SK-N-SH treated with all-trans-retinoic acid at 6 μM for 48 hours (cell line): ENCODE results near the gene MFSD11.

Experiments used
- ATAC-seq: fragments of 200-7000 bp; cut with Tn5 transposase; 3 replicates; pipeline ENCODE4 v1.9.1; 2020; ENCODE audit warnings: mild to moderate bottlenecking, moderate library complexity
- ARNTL ChIP-seq: fragments of 450-650 bp; formaldehyde crosslinking; IDR thresholded peaks from 2 replicates; pipeline ENCODE4 v1.5.0; 2020; ENCODE audit warnings: low read depth, mild to moderate bottlenecking, moderate library complexity, borderline replicate concordance
- BACH2 ChIP-seq: fragments of 250-450 bp; sonication (Bioruptor Pico); IDR thresholded peaks from 2 replicates; pipeline ENCODE4 v1.9.0; 2021; ENCODE audit warnings: mild to moderate bottlenecking, borderline replicate concordance
- CREB5 ChIP-seq: fragments of 250-450 bp; sonication (Bioruptor Pico); IDR thresholded peaks from 2 replicates; pipeline ENCODE4 v1.5.1; 2020; ENCODE audit warnings: low read depth, mild to moderate bottlenecking, moderate library complexity
- CSDC2 ChIP-seq: fragments of 250-450 bp; sonication (Bioruptor Pico); IDR thresholded peaks from 2 replicates; pipeline ENCODE4 v1.5.0; 2020; ENCODE audit warnings: mild to moderate bottlenecking, moderate library complexity
- CSRNP3 ChIP-seq: fragments of 250-450 bp; sonication (Bioruptor Pico); IDR thresholded peaks from 2 replicates; pipeline ENCODE4 v1.5.1; 2021; ENCODE audit warnings: mild to moderate bottlenecking, moderate library complexity
- ESRRG ChIP-seq: fragments of 250-450 bp; sonication (Bioruptor Pico); IDR thresholded peaks from 2 replicates; pipeline ENCODE4 v1.6.1; 2021; ENCODE audit warnings: mild to moderate bottlenecking
- GLIS3 ChIP-seq: fragments of 250-450 bp; sonication (Bioruptor Pico); IDR thresholded peaks from 2 replicates; pipeline ENCODE4 v1.5.0; 2020; ENCODE audit warnings: mild to moderate bottlenecking, moderate library complexity
- ISL1 ChIP-seq: fragments of 250-450 bp; sonication (Bioruptor Pico); IDR thresholded peaks from 2 replicates; pipeline ENCODE4 v2.1.2; 2022; ENCODE audit warnings: mild to moderate bottlenecking, moderate library complexity
- OSR1 ChIP-seq: fragments of 250-450 bp; sonication (Bioruptor Pico); IDR thresholded peaks from 2 replicates; pipeline ENCODE4 v1.8.0; 2022; ENCODE audit warnings: moderate library complexity, mild to moderate bottlenecking, inconsistent platforms
- PATZ1 ChIP-seq: fragments of 250-450 bp; sonication (Bioruptor Pico); IDR thresholded peaks from 2 replicates; pipeline ENCODE4 v1.8.0; 2020; ENCODE audit warnings: mild to moderate bottlenecking, moderate library complexity, borderline replicate concordance
- POU6F1 ChIP-seq: fragments of 250-450 bp; sonication (Bioruptor Pico); IDR thresholded peaks from 2 replicates; pipeline ENCODE4 v1.8.0; 2021; ENCODE audit warnings: low read depth, mild to moderate bottlenecking, moderate library complexity, borderline replicate concordance
- RARB ChIP-seq: fragments of 250-450 bp; sonication (Bioruptor Pico); IDR thresholded peaks from 2 replicates; pipeline ENCODE4 v1.8.0; 2021; ENCODE audit warnings: mild to moderate bottlenecking, moderate library complexity
- SNAI2 ChIP-seq: fragments of 250-450 bp; sonication (Bioruptor Pico); IDR thresholded peaks from 2 replicates; pipeline ENCODE4 v1.5.0; 2020; ENCODE audit warnings: mild to moderate bottlenecking, moderate library complexity
- TCF4 ChIP-seq: fragments of 250-450 bp; sonication (Bioruptor Pico); IDR thresholded peaks from 2 replicates; pipeline ENCODE4 v1.8.0; 2021; ENCODE audit warnings: mild to moderate bottlenecking, moderate library complexity, borderline replicate concordance
- TOX ChIP-seq: fragments of 250-450 bp; sonication (Bioruptor Pico); IDR thresholded peaks from 2 replicates; pipeline ENCODE4 v1.8.0; 2021; ENCODE audit warnings: mild to moderate bottlenecking, moderate library complexity, borderline replicate concordance
- TSHZ2 ChIP-seq: fragments of 250-450 bp; sonication (Bioruptor Pico); IDR thresholded peaks from 2 replicates; pipeline ENCODE4 v1.5.0; 2020; ENCODE audit warnings: mild to moderate bottlenecking, moderate library complexity
- ZC3H10 ChIP-seq: fragments of 250-450 bp; sonication (Bioruptor Pico); IDR thresholded peaks from 2 replicates; pipeline ENCODE4 v1.5.1; 2021; ENCODE audit warnings: mild to moderate bottlenecking, moderate library complexity
- ZFP3 ChIP-seq: fragments of 250-450 bp; sonication (Bioruptor Pico); IDR thresholded peaks from 2 replicates; pipeline ENCODE4 v1.5.0; 2020; ENCODE audit warnings: mild to moderate bottlenecking, moderate library complexity
- ZFP30 ChIP-seq: fragments of 450-650 bp; formaldehyde crosslinking; IDR thresholded peaks from 2 replicates; pipeline ENCODE4 v1.5.0; 2022; ENCODE audit warnings: mild to moderate bottlenecking, moderate library complexity
- ZNF565 ChIP-seq: fragments of 450-650 bp; formaldehyde crosslinking; conservative IDR thresholded peaks from 2 replicates; pipeline ENCODE4 v1.5.0; 2020; ENCODE audit warnings: low read depth, mild to moderate bottlenecking, moderate library complexity
- ZNF70 ChIP-seq: fragments of 450-650 bp; formaldehyde crosslinking; IDR thresholded peaks from 2 replicates; pipeline ENCODE4 v1.5.0; 2020; ENCODE audit warnings: mild to moderate bottlenecking, moderate library complexity

The MFSD11 gene

GRCh38 chr17:76689859-76690258, 48.1 kb upstream of the MFSD11 start:
- no peak for ATAC-seq
- TF ChIP-seq POU6F1 (CRISPR knock-in tag), result no peak
- TF ChIP-seq ZNF70 (CRISPR knock-in tag), result no peak
- no peak for TF ChIP-seq RARB
- TF ChIP-seq CREB5 (CRISPR knock-in tag), result no peak
- no peak for TF ChIP-seq ZFP30 (CRISPR knock-in tag)
- no peak for TF ChIP-seq ISL1 (CRISPR knock-in tag)
- no peak for TF ChIP-seq ZNF565 (CRISPR knock-in tag)
- TF ChIP-seq ZC3H10 (CRISPR knock-in tag), result no peak
- no peak for TF ChIP-seq CSRNP3
- TF ChIP-seq ZFP3 (CRISPR knock-in tag), result no peak

- TF ChIP-seq SNAI2 (CRISPR knock-in tag) (no peak), TCF4 (CRISPR knock-in tag) (no peak), TOX (CRISPR knock-in tag) (no peak), CSRNP3 (no peak), OSR1 (CRISPR knock-in tag) (no peak), ISL1 (CRISPR knock-in tag) (no peak), ZFP3 (CRISPR knock-in tag) (no peak), BACH2 (CRISPR knock-in tag) (no peak), TSHZ2 (no peak), ARNTL (CRISPR knock-in tag) (no peak), PATZ1 (no peak), ESRRG (no peak), CSDC2 (CRISPR knock-in tag) (no peak), ZNF565 (CRISPR knock-in tag) (no peak), GLIS3 (no peak), POU6F1 (CRISPR knock-in tag) (no peak), ZC3H10 (CRISPR knock-in tag) (no peak), CREB5 (CRISPR knock-in tag) (no peak), ZNF70 (CRISPR knock-in tag) (no peak)
- no peak for ATAC-seq
Observed at GRCh38 chr17:76690596-76691280, 47.2 kb upstream of the MFSD11 start.
